ENCODE results near the gene PAX7. TPM values are rescaled to one million over a fixed set of nuclear protein-coding genes. Genes with fewer than 3 reads are reported as not detected.

Gene PAX7
- total and polyA plus RNA-seq, 11 donors: not detected

- intact Hi-C loops (cut with DNase I): no loop called here
- no peak for DNase-seq
- no peaks in the 10 kb centered on the region for H3K9me3 ChIP-seq
Measured at GRCh38 chr1:18603212-18603852, 27.3 kb upstream of the PAX7 start.

GRCh38 chr1:18606443-18607288, 24.0 kb upstream of the PAX7 start:
- TF ChIP-seq POLR2A (IDR thresholded peaks at IDR 0.05) (no peak), CTCF (IDR thresholded peaks at IDR 0.05) (no peak)
- H3K4me3 ChIP-seq: no peak overlapping the region
- no peaks in the 10 kb centered on the region for H3K36me3 ChIP-seq
- peaks cover 0 to 4% (median 0%) of the 10 kb centered on the region in 12 donors for H3K9me3 ChIP-seq
- H3K4me1 ChIP-seq: no peaks in the 10 kb centered on the region
- H3K27me3 ChIP-seq: peaks cover under 1 to 66% (median 12%) of the 10 kb centered on the region in 9 donors
- DNase-seq (no peak), ATAC-seq (peak in 1 of 4 donors; percentile 15)
- intact Hi-C loops (cut with DNase I): no loop called here
- 69 to 81% (median 73%) methylated on average over 15 to 19 of the region's 19 CpGs for WGBS, 4 donors
- H3K27ac ChIP-seq: no peak overlapping the region

More at GRCh38 chr1:18603212-18603852, 27.3 kb upstream of the PAX7 start:
- Histone ChIP-seq H3K27me3 (peaks cover 8 to 75% (median 17%) of the 10 kb centered on the region in 9 donors), H3K27ac (no peak overlapping the region), H3K36me3 (no peaks in the 10 kb centered on the region), H3K4me3 (no peak overlapping the region), H3K4me1 (no peaks in the 10 kb centered on the region)
- ATAC-seq: no peak
- TF ChIP-seq CTCF (IDR thresholded peaks at IDR 0.05): no peak
- no peak for TF ChIP-seq POLR2A (IDR thresholded peaks at IDR 0.05)
- 46 to 60% (median 49%) methylated on average over 8 to 13 of the region's 13 CpGs for WGBS, 4 donors

- Histone ChIP-seq H3K27ac (no peak overlapping the region), H3K27me3 (peaks cover 4 to 66% (median 12%) of the 10 kb centered on the region in 9 donors), H3K4me1 (no peaks in the 10 kb centered on the region), H3K4me3 (no peak overlapping the region), H3K9me3 (peaks cover 0 to 4% (median 0%) of the 10 kb centered on the region in 12 donors), H3K36me3 (no peaks in the 10 kb centered on the region)
- DNase-seq (no peak), ATAC-seq (no peak)
- TF ChIP-seq CTCF (IDR thresholded peaks at IDR 0.05) (no peak), POLR2A (IDR thresholded peaks at IDR 0.05) (no peak)
- WGBS, 4 donors: 55 to 74% (median 69%) methylated on average over 7 of the region's 7 CpGs
- intact Hi-C loops (cut with DNase I): no loop called here
Measured at GRCh38 chr1:18607289-18607760, 23.3 kb upstream of the PAX7 start.

- intact Hi-C loops (cut with DNase I): no loop called here
- ATAC-seq: no peak
- Histone ChIP-seq H3K27ac (no peak overlapping the region), H3K36me3 (no peaks in the 10 kb centered on the region), H3K4me3 (no peak overlapping the region), H3K9me3 (peaks cover 0 to 4% (median 0%) of the 10 kb centered on the region in 12 donors), H3K27me3 (peaks cover 8 to 69% (median 19%) of the 10 kb centered on the region in 9 donors), H3K4me1 (no peaks in the 10 kb centered on the region)
- 92 to 100% (median 94%) methylated on average over 1 of the region's 1 CpG for WGBS, 4 donors
- TF ChIP-seq POLR2A (IDR thresholded peaks at IDR 0.05): no peak
- no peak for DNase-seq
Measured at GRCh38 chr1:18608534-18608933, 22.1 kb upstream of the PAX7 start.

All from heart left ventricle (tissue), 16 donors.